ENCODE results near the gene NEDD8.

GRCh38 chr14:24224618-24225071 is 7.5 kb downstream of the NEDD8 start:
- TF ChIP-seq CTCF (IDR thresholded peaks at IDR 0.05), result no peak
- no peak for TF ChIP-seq POLR2A (IDR thresholded peaks at IDR 0.05)
